Esophagus squamous epithelium (tissue), 4 donors: ENCODE data around the gene CCDC141.
"Not testable (repeated sequence)": the region's sequence is repeated elsewhere in the genome, so short reads cannot be mapped to it uniquely, and the experiment has no call there.

Source experiments
- POLR2A ChIP-seq, 4 donors: fragments of 450-650 bp; IDR thresholded peaks; one replicate each; pipeline ENCODE4 v1.6.1; 2017; ENCODE audit warnings: antibody characterized with exemption in 4 of 4, mild to moderate bottlenecking in 4 of 4, moderate library complexity in 3 of 4
- TF ChIP-seq, protein P1 (sequence below), 6 experiments: fragments of 450-650 bp in 4 of 6; fragments of 200-600 bp in 2 of 6; sonication (generic) in 2 of 6; IDR thresholded peaks; one replicate each; pipeline ENCODE4 v1.5.1; 2016 to 2019; ENCODE audit warnings: antibody characterized with exemption in 6 of 6, mild to moderate bottlenecking in 4 of 6, moderate library complexity in 4 of 6

GRCh38 chr2:179014189-179014588 lies 35.7 kb downstream of the CCDC141 start:
- TF ChIP-seq, protein P1, sequence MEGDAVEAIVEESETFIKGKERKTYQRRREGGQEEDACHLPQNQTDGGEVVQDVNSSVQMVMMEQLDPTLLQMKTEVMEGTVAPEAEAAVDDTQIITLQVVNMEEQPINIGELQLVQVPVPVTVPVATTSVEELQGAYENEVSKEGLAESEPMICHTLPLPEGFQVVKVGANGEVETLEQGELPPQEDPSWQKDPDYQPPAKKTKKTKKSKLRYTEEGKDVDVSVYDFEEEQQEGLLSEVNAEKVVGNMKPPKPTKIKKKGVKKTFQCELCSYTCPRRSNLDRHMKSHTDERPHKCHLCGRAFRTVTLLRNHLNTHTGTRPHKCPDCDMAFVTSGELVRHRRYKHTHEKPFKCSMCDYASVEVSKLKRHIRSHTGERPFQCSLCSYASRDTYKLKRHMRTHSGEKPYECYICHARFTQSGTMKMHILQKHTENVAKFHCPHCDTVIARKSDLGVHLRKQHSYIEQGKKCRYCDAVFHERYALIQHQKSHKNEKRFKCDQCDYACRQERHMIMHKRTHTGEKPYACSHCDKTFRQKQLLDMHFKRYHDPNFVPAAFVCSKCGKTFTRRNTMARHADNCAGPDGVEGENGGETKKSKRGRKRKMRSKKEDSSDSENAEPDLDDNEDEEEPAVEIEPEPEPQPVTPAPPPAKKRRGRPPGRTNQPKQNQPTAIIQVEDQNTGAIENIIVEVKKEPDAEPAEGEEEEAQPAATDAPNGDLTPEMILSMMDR (IDR thresholded peaks at IDR 0.05): not testable (repeated sequence)
- not testable (repeated sequence) for TF ChIP-seq POLR2A (IDR thresholded peaks at IDR 0.05)
